Vagina (tissue), 2 donors: ENCODE results near the gene GPRIN1.

ENCODE experiments used
- POLR2A ChIP-seq, 2 donors: fragments of 450-650 bp; IDR thresholded peaks; one replicate each; pipeline ENCODE4 v1.6.1; 2017; ENCODE audit warnings: antibody characterized with exemption in 2 of 2, mild to moderate bottlenecking in 2 of 2, moderate library complexity in 2 of 2
- TF ChIP-seq, protein P1 (sequence below), 3 experiments: fragments of 450-650 bp in 2 of 3; fragments of 200-600 bp in 1 of 3; sonication (generic) in 1 of 3; IDR thresholded peaks; one replicate each; pipeline ENCODE4 v1.5.1; 2017 to 2019; ENCODE audit warnings: antibody characterized with exemption in 3 of 3, mild to moderate bottlenecking in 2 of 3, moderate library complexity in 2 of 3

- TF ChIP-seq POLR2A (IDR thresholded peaks at IDR 0.05): no peak
- TF ChIP-seq, protein P1, sequence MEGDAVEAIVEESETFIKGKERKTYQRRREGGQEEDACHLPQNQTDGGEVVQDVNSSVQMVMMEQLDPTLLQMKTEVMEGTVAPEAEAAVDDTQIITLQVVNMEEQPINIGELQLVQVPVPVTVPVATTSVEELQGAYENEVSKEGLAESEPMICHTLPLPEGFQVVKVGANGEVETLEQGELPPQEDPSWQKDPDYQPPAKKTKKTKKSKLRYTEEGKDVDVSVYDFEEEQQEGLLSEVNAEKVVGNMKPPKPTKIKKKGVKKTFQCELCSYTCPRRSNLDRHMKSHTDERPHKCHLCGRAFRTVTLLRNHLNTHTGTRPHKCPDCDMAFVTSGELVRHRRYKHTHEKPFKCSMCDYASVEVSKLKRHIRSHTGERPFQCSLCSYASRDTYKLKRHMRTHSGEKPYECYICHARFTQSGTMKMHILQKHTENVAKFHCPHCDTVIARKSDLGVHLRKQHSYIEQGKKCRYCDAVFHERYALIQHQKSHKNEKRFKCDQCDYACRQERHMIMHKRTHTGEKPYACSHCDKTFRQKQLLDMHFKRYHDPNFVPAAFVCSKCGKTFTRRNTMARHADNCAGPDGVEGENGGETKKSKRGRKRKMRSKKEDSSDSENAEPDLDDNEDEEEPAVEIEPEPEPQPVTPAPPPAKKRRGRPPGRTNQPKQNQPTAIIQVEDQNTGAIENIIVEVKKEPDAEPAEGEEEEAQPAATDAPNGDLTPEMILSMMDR (IDR thresholded peaks at IDR 0.05): no peak
Observed at GRCh38 chr5:176626876-176627236, 16.9 kb upstream of the GPRIN1 start.
